HepG2 (cell line): Measurements from ENCODE around the gene KMT2E. TPM values are rescaled to one million over a fixed set of nuclear protein-coding genes. Genes with fewer than 3 reads are reported as not detected.

ENCODE experiments used
- ASH2L ChIP-seq: fragments of 300-600, 200-600 bp; sonication (generic); IDR thresholded peaks from 2 replicates; pipeline ENCODE4 v1.7.0; 2017; ENCODE audit warnings: low read depth, mild to moderate bottlenecking, moderate library complexity, mixed read lengths, low read length; ENCODE audit not compliant: insufficient read length
- BRD4 ChIP-seq: sonication (generic); formaldehyde crosslinking; IDR thresholded peaks from 2 replicates; pipeline ENCODE4 v1.4.0; 2020; ENCODE audit warnings: missing genetic modification reagents
- CBX2 ChIP-seq, 2 experiments: fragments of 200-600 bp in 1 of 2; sonication (generic); formaldehyde crosslinking in 1 of 2; IDR thresholded peaks; 2 replicates each; pipeline versions ENCODE4 v1.7.0 to v1.8.1; 2018 to 2022; ENCODE audit warnings: low read depth in 2 of 2, low read length in 1 of 2, mild to moderate bottlenecking in 1 of 2, missing genetic modification reagents in 1 of 2
- CERS6 ChIP-seq: sonication (generic); formaldehyde crosslinking; IDR thresholded peaks from 2 replicates; pipeline ENCODE4 v1.5.0; 2020; ENCODE audit warnings: missing genetic modification reagents
- CREM ChIP-seq, 2 experiments: sonication (generic) in 1 of 2; formaldehyde crosslinking in 1 of 2; IDR thresholded peaks; 2 replicates each; pipeline versions ENCODE4 v1.4.0 to v1.6.1; 2016 to 2020; ENCODE audit warnings: antibody characterized with exemption in 1 of 2, mild to moderate bottlenecking in 1 of 2, missing genetic modification reagents in 1 of 2
- ETV6 ChIP-seq: sonication (generic); formaldehyde crosslinking; conservative IDR thresholded peaks from 2 replicates; pipeline ENCODE4 v1.4.0; 2020; ENCODE audit warnings: missing genetic modification reagents
- FOXO1 ChIP-seq: sonication (generic); formaldehyde crosslinking; IDR thresholded peaks from 2 replicates; pipeline ENCODE4 v1.4.0; 2020; ENCODE audit warnings: missing genetic modification reagents
- GTF3A ChIP-seq: sonication (generic); formaldehyde crosslinking; conservative IDR thresholded peaks from 2 replicates; pipeline ENCODE4 v1.4.0; 2020; ENCODE audit warnings: mild to moderate bottlenecking, missing genetic modification reagents
- HNF1B ChIP-seq: sonication (generic); formaldehyde crosslinking; IDR thresholded peaks from 2 replicates; pipeline ENCODE4 v1.5.1; 2020; ENCODE audit warnings: mild to moderate bottlenecking, moderate library complexity, missing genetic modification reagents
- IRF2 ChIP-seq: IDR thresholded peaks from 2 replicates; pipeline ENCODE4 v1.6.1; 2018; ENCODE audit warnings: missing genetic modification reagents, missing compliant biosample characterization
- KLF15 ChIP-seq: sonication (generic); formaldehyde crosslinking; IDR thresholded peaks from 2 replicates; pipeline ENCODE4 v1.8.1; 2023; ENCODE audit warnings: borderline replicate concordance, mild to moderate bottlenecking, inconsistent platforms, missing genetic modification reagents, mixed read lengths
- KLF6 ChIP-seq: IDR thresholded peaks from 2 replicates; pipeline ENCODE4 v1.8.0; 2016; ENCODE audit warnings: missing biosample characterization, missing genetic modification reagents
- MAF1 ChIP-seq: sonication (generic); formaldehyde crosslinking; IDR thresholded peaks from 2 replicates; pipeline ENCODE4 v1.5.0; 2020; ENCODE audit warnings: missing genetic modification reagents, borderline replicate concordance
- PTBP1 ChIP-seq: fragments of 200-400 bp; formaldehyde crosslinking; IDR thresholded peaks from 2 replicates; pipeline ENCODE4 v1.6.1; 2018; ENCODE audit warnings: low read length, low read depth; ENCODE audit not compliant: poor library complexity, severe bottlenecking
- RORA ChIP-seq: sonication (generic); formaldehyde crosslinking; IDR thresholded peaks from 2 replicates; pipeline ENCODE4 v1.5.0; 2020; ENCODE audit warnings: mild to moderate bottlenecking, missing genetic modification reagents, moderate library complexity
- SMARCE1 ChIP-seq: fragments of 450-650 bp; IDR thresholded peaks from 2 replicates; pipeline ENCODE4 v1.6.1; 2017; ENCODE audit warnings: borderline replicate concordance
- TARDBP ChIP-seq: sonication (generic); formaldehyde crosslinking; IDR thresholded peaks from 2 replicates; pipeline ENCODE4 v1.8.0; 2022; ENCODE audit warnings: mild to moderate bottlenecking, missing genetic modification reagents
- ZBTB21 ChIP-seq: sonication (generic); formaldehyde crosslinking; IDR thresholded peaks from 2 replicates; pipeline ENCODE4 v1.4.0; 2020; ENCODE audit warnings: missing genetic modification reagents
- ZFP36 ChIP-seq: fragments of 150-350 bp; IDR thresholded peaks from 2 replicates; pipeline ENCODE4 v1.6.1; 2018; ENCODE audit warnings: borderline replicate concordance, low read length, low read depth; ENCODE audit not compliant: partially characterized antibody
- ZNF34 ChIP-seq: sonication (generic); formaldehyde crosslinking; IDR thresholded peaks from 2 replicates; pipeline ENCODE4 v1.4.0; 2020; ENCODE audit warnings: mild to moderate bottlenecking, missing genetic modification reagents, borderline replicate concordance
- ZNF354B ChIP-seq: sonication (generic); formaldehyde crosslinking; IDR thresholded peaks from 2 replicates; pipeline ENCODE4 v1.8.0; 2022; ENCODE audit warnings: mild to moderate bottlenecking, missing genetic modification reagents
- ZNF546 ChIP-seq: sonication (generic); formaldehyde crosslinking; conservative IDR thresholded peaks from 2 replicates; pipeline ENCODE4 v1.8.1; 2023; ENCODE audit warnings: mild to moderate bottlenecking, missing genetic modification reagents
- ZNF558 ChIP-seq: sonication (generic); formaldehyde crosslinking; IDR thresholded peaks from 2 replicates; pipeline ENCODE4 v1.9.0; 2022; ENCODE audit warnings: mild to moderate bottlenecking, missing genetic modification reagents, borderline replicate concordance
- ZNF749 ChIP-seq: sonication (generic); formaldehyde crosslinking; IDR thresholded peaks from 2 replicates; pipeline ENCODE4 v1.8.0; 2022; ENCODE audit warnings: mild to moderate bottlenecking, missing genetic modification reagents, moderate library complexity, borderline replicate concordance
- ZNF766 ChIP-seq: sonication (generic); formaldehyde crosslinking; IDR thresholded peaks from 2 replicates; pipeline ENCODE4 v1.5.0; 2020; ENCODE audit warnings: missing genetic modification reagents, borderline replicate concordance
- ZNF878 ChIP-seq: sonication (generic); formaldehyde crosslinking; IDR thresholded peaks from 2 replicates; pipeline ENCODE4 v1.8.1; 2023; ENCODE audit warnings: mild to moderate bottlenecking, missing genetic modification reagents, moderate library complexity
- ZNF891 ChIP-seq: sonication (generic); formaldehyde crosslinking; IDR thresholded peaks from 2 replicates; pipeline ENCODE4 v1.5.0; 2020; ENCODE audit warnings: mild to moderate bottlenecking, missing genetic modification reagents
- ZSCAN30 ChIP-seq: sonication (generic); formaldehyde crosslinking; IDR thresholded peaks from 2 replicates; pipeline ENCODE4 v1.5.0; 2020; ENCODE audit warnings: mild to moderate bottlenecking, missing genetic modification reagents
- polyA plus RNA-seq, 8 experiments: library from polyadenylated mRNA; depleted of rRNA in 3 of 8; stranded (reverse) in 7 of 8; unstranded in 1 of 8; fragments of >200 nt; fragmentation: Illumina TruSeq in 4 of 8; extraction: Trizol in 4 of 8; gene quantifications; 2 replicates each; pipeline versions ENCODE4 v1.2.1 to v1.2.3, GENCODE V29; 2011 to 2016; ENCODE audit warnings: low read depth in 4 of 8, missing spikeins in 1 of 8, mixed read lengths in 1 of 8; ENCODE audit not compliant: insufficient read depth in 1 of 8
- total RNA-seq, 5 experiments: library from RNA; depleted of rRNA; stranded (reverse); fragments of >200 nt; fragmentation: Illumina TruSeq; extraction: Trizol; gene quantifications; 2 replicates each; pipeline ENCODE4 v1.2.3, GENCODE V29; 2016; ENCODE audit warnings: low read depth in 1 of 5

Gene KMT2E
- total and polyA plus RNA-seq, 2 of the 13 experiments (the other 11 are each of a cell fraction or from before 2014, with no cell fraction given) = 6.3 to 24.4 TPM

- TF ChIP-seq CBX2 (IDR thresholded peaks at IDR 0.05; ENCODE audit: low read depth, low read length) = no peak
- no peak for TF ChIP-seq CBX2 (CRISPR knock-in tag; IDR thresholded peaks at IDR 0.05; ENCODE audit: low read depth)
- peak; percentile 71; the same call in 1 of the 2 replicates for TF ChIP-seq ZNF34 (CRISPR knock-in tag)
- TF ChIP-seq FOXO1 = no peak
- TF ChIP-seq ZBTB21 (CRISPR knock-in tag) = no peak
- TF ChIP-seq IRF2 (CRISPR knock-in tag) = no peak; the same call in 1 of the 2 replicates
- peak; percentile 80 for TF ChIP-seq ZNF891 (CRISPR knock-in tag)
- no peak for TF ChIP-seq MAF1 (CRISPR knock-in tag)
- TF ChIP-seq ZNF749 (CRISPR knock-in tag) = no peak
- TF ChIP-seq TARDBP = 0 out of 2 replicates have a peak, but pooled peaks have one; percentile 14
- TF ChIP-seq ZNF354B (CRISPR knock-in tag) = no peak
- 0 out of 2 replicates have a peak, but pooled peaks have one; percentile 44 for TF ChIP-seq ZNF558
- TF ChIP-seq KLF15 (CRISPR knock-in tag) = no peak
- TF ChIP-seq KLF6 (CRISPR knock-in tag) = 0 out of 2 replicates have a peak, but pooled peaks have one; percentile 70
- TF ChIP-seq ZFP36 = no peak
- no peak for TF ChIP-seq SMARCE1
- no peak for TF ChIP-seq ZSCAN30 (CRISPR knock-in tag)
- TF ChIP-seq HNF1B = peak; percentile 90; the same call in 1 of the 2 replicates
- no peak; the same call in 1 of the 2 replicates for TF ChIP-seq BRD4 (CRISPR knock-in tag)
- no peak for TF ChIP-seq CERS6 (CRISPR knock-in tag)
- no peak for TF ChIP-seq RORA (CRISPR knock-in tag)
- peak; percentile 90 for TF ChIP-seq CREM (IDR thresholded peaks at IDR 0.05)
- no peak for TF ChIP-seq CREM (CRISPR knock-in tag; IDR thresholded peaks at IDR 0.05)
- no peak for TF ChIP-seq ZNF546
- 0 out of 2 replicates have a peak, but pooled peaks have one; percentile 26 for TF ChIP-seq ZNF878
- no peak; the same call in 1 of the 2 replicates for TF ChIP-seq ETV6 (CRISPR knock-in tag)
- TF ChIP-seq PTBP1 = no peak
- no peak for TF ChIP-seq ZNF766 (CRISPR knock-in tag)
- no peak; the same call in 1 of the 2 replicates for TF ChIP-seq GTF3A (CRISPR knock-in tag)
- TF ChIP-seq ASH2L = peak; percentile 72
These were observed 30.1 kb upstream of the KMT2E start (continued) for GRCh38 chr7:104983578-104984539.
